ENCODE measurements around the gene L3MBTL3.

- TF ChIP-seq CTCF (IDR thresholded peaks at IDR 0.05; ENCODE audit: insufficient read depth, low read depth, low read length) (no peak), EZH2 (IDR thresholded peaks at IDR 0.05; ENCODE audit: insufficient read depth, low read length) (no peak)
Measured at GRCh38 chr6:130185658-130186057, 167.3 kb downstream of the L3MBTL3 start.

Measured in astrocyte (in vitro differentiated cells and primary cell).